SK-N-SH (cell line): ENCODE data around the gene EFCAB6.

Source experiments
- EP300 ChIP-seq, 2 experiments: IDR thresholded peaks; 2 replicates each; pipeline versions ENCODE4 v1.4.0 to v1.6.1; 2012; ENCODE audit warnings: borderline replicate concordance in 1 of 2, low read depth in 1 of 2, low read length in 1 of 2
- GABPA ChIP-seq: IDR thresholded peaks from 2 replicates; pipeline ENCODE4 v1.4.0; 2012; ENCODE audit warnings: low read depth, mild to moderate bottlenecking
- JUND ChIP-seq: IDR thresholded peaks from 2 replicates; pipeline ENCODE4 v1.4.0; 2012
- NRF1 ChIP-seq: IDR thresholded peaks from 2 replicates; pipeline ENCODE4 v1.6.1; 2012; ENCODE audit warnings: low read depth, mild to moderate bottlenecking, low read length
- RFX5 ChIP-seq: IDR thresholded peaks from 2 replicates; pipeline ENCODE4 v1.6.1; 2012; ENCODE audit warnings: mild to moderate bottlenecking, improper control_type of control experiment, low read length
- TEAD4 ChIP-seq: IDR thresholded peaks from 2 replicates; pipeline ENCODE4 v1.4.0; 2012; ENCODE audit warnings: mild to moderate bottlenecking, borderline replicate concordance; ENCODE audit not compliant: insufficient read depth
- TF ChIP-seq, protein P1 (sequence below): IDR thresholded peaks from 2 replicates; pipeline ENCODE4 v1.6.1; 2012; ENCODE audit warnings: mild to moderate bottlenecking, low read depth, low read length, moderate library complexity
- TF ChIP-seq, protein P2 (sequence below): fragments of 200-600 bp; sonication (generic); IDR thresholded peaks from 2 replicates; pipeline ENCODE4 v1.6.1; 2017; ENCODE audit warnings: antibody characterized with exemption, mild to moderate bottlenecking, moderate library complexity
- TF ChIP-seq, protein P3 (sequence below): IDR thresholded peaks from 2 replicates; pipeline ENCODE4 v1.4.0; 2012; ENCODE audit warnings: low read depth

DNA sequence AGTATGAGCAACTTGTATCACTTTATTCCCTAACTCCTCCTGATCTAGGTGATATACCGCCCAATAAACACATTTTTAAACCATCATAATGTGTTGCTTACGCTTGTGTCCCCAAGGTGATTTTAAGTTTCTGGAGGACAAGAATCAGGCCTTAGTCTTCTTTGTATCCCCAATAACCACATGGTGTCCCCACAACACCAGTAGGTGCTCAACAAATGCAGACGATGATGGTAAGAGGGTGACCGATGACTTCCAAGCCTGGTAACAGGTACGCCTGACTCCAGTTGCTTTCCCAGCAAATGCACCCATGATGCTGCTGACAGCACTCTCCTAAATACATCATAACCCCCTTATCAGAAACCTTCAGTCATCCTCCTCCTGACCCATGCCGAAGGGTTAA lies 64.2 kb downstream of the EFCAB6 start:
- TF ChIP-seq JUND (no peak), GABPA (no peak), NRF1 (no peak), EP300 (IDR thresholded peaks at IDR 0.05; ENCODE audit: borderline replicate concordance in 1 of 2, low read depth in 1 of 2, low read length in 1 of 2) (no peak), TEAD4 (no peak), RFX5 (no peak)
- TF ChIP-seq, protein P1, sequence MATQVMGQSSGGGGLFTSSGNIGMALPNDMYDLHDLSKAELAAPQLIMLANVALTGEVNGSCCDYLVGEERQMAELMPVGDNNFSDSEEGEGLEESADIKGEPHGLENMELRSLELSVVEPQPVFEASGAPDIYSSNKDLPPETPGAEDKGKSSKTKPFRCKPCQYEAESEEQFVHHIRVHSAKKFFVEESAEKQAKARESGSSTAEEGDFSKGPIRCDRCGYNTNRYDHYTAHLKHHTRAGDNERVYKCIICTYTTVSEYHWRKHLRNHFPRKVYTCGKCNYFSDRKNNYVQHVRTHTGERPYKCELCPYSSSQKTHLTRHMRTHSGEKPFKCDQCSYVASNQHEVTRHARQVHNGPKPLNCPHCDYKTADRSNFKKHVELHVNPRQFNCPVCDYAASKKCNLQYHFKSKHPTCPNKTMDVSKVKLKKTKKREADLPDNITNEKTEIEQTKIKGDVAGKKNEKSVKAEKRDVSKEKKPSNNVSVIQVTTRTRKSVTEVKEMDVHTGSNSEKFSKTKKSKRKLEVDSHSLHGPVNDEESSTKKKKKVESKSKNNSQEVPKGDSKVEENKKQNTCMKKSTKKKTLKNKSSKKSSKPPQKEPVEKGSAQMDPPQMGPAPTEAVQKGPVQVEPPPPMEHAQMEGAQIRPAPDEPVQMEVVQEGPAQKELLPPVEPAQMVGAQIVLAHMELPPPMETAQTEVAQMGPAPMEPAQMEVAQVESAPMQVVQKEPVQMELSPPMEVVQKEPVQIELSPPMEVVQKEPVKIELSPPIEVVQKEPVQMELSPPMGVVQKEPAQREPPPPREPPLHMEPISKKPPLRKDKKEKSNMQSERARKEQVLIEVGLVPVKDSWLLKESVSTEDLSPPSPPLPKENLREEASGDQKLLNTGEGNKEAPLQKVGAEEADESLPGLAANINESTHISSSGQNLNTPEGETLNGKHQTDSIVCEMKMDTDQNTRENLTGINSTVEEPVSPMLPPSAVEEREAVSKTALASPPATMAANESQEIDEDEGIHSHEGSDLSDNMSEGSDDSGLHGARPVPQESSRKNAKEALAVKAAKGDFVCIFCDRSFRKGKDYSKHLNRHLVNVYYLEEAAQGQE, result no peak
- TF ChIP-seq, protein P2, sequence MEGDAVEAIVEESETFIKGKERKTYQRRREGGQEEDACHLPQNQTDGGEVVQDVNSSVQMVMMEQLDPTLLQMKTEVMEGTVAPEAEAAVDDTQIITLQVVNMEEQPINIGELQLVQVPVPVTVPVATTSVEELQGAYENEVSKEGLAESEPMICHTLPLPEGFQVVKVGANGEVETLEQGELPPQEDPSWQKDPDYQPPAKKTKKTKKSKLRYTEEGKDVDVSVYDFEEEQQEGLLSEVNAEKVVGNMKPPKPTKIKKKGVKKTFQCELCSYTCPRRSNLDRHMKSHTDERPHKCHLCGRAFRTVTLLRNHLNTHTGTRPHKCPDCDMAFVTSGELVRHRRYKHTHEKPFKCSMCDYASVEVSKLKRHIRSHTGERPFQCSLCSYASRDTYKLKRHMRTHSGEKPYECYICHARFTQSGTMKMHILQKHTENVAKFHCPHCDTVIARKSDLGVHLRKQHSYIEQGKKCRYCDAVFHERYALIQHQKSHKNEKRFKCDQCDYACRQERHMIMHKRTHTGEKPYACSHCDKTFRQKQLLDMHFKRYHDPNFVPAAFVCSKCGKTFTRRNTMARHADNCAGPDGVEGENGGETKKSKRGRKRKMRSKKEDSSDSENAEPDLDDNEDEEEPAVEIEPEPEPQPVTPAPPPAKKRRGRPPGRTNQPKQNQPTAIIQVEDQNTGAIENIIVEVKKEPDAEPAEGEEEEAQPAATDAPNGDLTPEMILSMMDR, result no peak
- TF ChIP-seq, protein P3, sequence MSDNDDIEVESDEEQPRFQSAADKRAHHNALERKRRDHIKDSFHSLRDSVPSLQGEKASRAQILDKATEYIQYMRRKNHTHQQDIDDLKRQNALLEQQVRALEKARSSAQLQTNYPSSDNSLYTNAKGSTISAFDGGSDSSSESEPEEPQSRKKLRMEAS, result no peak
